ENCODE measurements around the gene ALDH3A1.

- TF ChIP-seq CTCF (IDR thresholded peaks at IDR 0.05 in 2 of 3, conservative IDR thresholded peaks at IDR 0.05 in 1 of 3; ENCODE audit: control insufficient read depth in 2 of 3, extremely low read depth in 1 of 3, insufficient read depth in 1 of 3, low read depth in 3 of 3, low read length in 3 of 3) (no peak), LARP7 (IDR thresholded peaks at IDR 0.05) (no peak), EZH2 (IDR thresholded peaks at IDR 0.05; ENCODE audit: borderline replicate concordance, control insufficient read depth, low read depth, low read length) (no peak), WRNIP1 (IDR thresholded peaks at IDR 0.05; ENCODE audit: borderline replicate concordance, low read depth, low read length) (no peak), MYC (IDR thresholded peaks at IDR 0.05; ENCODE audit: insufficient read depth, insufficient read length, insufficient replicate concordance, low read length, severe bottlenecking) (no peak), POLR2AphosphoS5 (IDR thresholded peaks at IDR 0.05; ENCODE audit: low read length) (no peak), NFYB (IDR thresholded peaks at IDR 0.05; ENCODE audit: insufficient read depth, low read depth, low read length) (no peak), ELK1 (IDR thresholded peaks at IDR 0.05; ENCODE audit: low read depth, low read length) (no peak), YY1 (IDR thresholded peaks at IDR 0.05; ENCODE audit: low read depth, low read length) (no peak), NFYA (IDR thresholded peaks at IDR 0.05; ENCODE audit: borderline replicate concordance, low read depth, low read length) (no peak)
Measured at GRCh38 chr17:19724501-19725420, 23.3 kb downstream of the ALDH3A1 start.

Data from GM12878 (cell line).